Fibroblast of skin of abdomen (primary cell): ENCODE results near the gene EPHA7.

ENCODE experiments used
- DNase-seq: peaks from one replicate; pipeline ENCODE4 v3.0.0-alpha.2; 2013

Gene EPHA7

GRCh38 chr6:93242049-93242448, 177.3 kb downstream of the EPHA7 start:
- DNase-seq, result no peak

DNA sequence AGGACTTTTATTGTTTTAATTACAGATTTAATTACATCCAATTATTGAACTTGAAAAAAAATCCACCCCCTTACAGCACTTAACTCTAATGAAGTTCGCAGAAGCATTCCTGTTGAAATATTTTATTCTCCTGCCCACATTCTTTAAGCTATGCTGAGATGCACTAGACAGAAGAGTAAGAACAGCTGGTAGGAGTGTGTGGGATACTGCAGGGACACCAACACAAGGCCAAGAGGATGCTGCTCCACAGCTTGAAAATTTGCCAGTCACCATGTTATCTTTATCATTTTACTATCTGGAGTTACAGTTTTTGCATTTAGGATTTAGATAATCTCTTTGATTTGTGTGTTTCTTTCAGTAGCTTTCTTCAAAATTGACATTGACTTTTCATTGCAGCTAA, 180.7 kb downstream of the EPHA7 start:
- no peak for DNase-seq

DNA sequence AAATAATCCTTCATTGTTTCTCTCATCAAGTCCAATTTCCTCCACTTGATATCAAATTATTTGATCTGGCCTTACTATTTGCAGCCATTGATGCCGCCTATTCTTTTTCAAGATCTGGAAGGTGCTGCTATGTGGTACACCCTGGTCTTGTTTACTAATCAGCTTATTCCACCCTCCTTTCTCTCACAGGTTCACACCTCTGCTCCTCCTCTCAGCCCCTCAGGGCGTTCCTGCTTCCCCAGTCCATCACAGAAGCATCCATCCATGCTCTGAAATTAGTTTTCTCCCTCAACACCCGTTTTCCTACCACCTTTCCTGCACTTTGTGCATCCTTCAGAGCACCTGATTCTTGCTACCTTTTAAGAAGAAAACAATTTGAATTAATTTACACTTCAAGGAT, 183.6 kb downstream of the EPHA7 start:
- no peak for DNase-seq

DNA sequence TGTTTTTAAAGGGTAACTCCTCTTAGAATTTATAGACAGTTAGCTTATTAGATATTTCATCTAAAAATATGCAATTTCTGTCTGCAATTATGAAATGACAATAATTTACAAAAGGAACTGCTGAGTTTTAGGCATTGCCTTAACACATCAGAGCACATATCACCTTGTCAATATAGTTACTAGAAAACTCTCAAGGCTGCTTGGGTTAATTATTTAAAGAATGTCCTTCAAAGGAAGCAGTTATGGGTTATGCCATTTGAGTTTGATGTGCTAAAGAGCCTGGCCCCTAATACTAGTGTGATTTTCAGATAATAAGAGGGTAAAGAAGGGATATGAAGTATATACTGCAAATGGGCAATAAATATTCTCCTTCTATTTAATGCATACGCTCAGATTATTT, 192.5 kb downstream of the EPHA7 start:
- no peak for DNase-seq

DNA sequence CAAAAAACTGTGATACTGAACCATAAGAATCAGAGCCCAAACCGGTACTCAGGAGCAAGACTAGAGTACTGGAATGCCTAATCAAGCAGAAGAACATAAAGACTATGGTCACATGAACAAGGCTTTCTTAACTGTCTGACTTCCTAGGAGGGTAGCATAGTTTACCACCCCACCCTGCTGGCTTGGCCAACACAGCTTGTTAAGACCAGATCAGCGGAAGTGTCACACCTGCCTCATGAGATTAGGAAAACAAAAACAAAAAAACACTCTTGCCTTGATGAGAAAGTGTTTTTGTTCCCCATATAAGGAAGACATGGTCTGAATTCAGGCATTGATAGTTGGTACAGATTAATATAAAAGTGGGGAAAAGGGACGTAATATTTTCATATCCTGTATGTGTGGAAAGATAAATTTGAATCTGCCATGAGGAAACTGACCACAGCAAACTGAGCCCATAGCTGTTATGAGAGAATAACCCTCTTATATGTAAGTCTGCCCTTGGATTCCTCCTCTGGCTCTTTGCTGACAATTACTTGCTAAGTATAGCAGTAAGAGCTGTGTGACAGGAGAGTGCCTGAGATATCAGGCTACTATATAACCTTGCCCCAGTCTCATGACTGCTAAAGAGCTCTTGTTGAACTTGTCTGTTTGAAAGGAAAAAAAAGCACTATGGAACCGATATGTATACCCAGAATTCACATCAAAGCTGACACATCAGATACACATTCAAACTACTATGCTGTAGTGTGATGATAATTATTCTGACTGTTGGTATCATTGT, 197.1 kb downstream of the EPHA7 start:
- DNase-seq, result no peak

DNA sequence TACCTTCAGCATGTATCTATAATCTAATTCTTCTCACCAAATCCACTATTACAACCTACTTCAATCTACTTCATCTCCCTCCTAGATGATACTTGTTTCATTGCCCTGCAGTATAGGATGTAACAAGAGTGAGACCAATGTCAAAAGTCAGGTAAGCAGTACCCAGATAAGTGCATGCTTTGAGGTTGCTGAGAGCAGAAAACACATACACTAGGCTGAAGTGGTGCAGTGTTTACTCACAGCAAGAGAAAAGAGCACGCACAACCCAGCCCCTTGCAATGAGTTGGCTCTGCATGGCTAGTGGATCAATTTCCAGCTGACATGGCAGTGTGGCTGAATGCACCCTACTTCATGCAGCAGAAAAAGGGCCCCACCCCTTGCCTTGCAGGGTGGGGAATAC, 199.9 kb downstream of the EPHA7 start:
- no peak for DNase-seq

GRCh38 chr6:93218096-93218495, 201.3 kb downstream of the EPHA7 start:
- DNase-seq, result no peak

DNA sequence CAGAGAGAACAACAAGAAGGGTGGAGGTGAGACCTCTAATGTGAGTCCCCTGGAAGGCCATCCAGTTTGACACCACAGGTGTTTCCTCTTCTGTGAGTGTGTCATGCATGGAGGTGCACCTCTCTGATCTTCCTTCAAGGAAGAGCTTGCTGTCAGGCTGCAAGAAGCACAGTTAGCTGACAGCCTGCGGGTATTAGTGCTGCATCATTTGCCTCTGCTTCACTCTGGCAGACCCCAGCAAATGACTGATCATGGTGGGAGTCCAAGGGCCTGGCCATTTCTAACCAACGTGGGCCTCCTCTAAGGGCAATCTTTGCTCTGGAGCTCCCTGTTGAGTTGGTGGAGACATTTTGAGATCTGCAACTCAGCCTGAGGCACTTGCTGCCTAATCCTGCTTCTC, 206.3 kb downstream of the EPHA7 start:
- DNase-seq, result no peak

DNA sequence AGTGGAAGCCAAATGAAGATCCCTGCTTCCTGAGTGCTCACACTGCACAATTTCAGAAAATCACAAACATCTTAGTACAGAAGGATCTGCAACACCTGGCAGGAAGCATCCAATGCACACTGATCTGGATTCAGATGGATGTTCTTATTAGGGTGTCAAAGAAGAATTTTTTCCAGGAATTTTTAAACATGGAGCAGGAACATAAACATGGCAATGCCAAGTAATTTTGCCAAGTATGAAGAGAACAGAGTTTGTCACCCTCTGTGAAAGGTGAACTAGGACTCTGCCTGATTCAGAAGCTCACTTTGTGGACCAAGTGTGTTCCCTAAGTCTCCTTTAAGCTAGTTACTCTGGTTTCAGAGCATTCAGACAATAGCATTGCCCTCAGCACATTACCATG, 208.5 kb downstream of the EPHA7 start:
- no peak for DNase-seq

DNA sequence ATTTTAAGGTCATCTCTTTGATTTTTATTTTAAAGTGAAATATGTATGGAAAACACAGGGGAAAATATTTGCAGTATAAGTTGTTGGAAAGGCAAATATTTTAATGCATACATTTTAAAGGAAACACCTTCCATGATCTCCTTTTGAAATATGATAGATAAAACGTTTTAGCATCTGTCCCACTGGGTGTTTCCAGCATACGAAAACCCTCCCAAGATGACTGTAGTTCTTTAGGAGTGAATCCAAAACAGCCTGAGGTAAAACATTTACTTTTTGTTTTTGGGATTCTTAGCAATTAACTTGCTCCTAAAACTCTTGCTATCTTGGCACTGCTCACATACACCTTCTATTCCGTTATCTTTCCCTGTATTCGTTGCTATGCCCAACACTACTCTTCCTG, 210.0 kb downstream of the EPHA7 start:
- DNase-seq, result no peak

DNA sequence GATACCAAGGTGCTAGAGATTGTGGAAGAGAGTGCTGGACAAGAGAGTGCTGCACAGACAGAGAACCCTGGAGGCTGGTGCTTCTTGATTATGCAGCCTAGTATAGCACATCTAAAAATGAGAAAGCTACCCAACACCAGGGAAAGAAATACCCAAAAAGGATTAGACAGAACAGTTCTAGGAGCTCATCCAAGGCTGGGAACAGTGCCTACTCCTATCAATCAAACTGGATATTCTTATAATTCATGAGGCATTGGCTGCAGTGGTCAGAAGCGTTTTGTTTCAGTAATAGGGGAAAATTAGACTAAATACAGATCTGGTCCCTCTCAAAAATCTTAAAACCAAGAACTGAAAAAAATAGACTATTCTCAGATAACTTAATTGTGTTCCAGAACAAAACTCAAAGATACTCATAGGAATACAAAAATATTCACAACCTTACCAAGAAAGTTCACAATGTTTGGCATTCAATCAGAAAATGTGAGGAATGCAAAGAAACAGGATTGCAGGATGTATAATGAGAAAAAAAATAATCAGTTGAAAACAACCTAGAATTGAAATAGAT, 222.9 kb downstream of the EPHA7 start:
- DNase-seq, result no peak

DNA sequence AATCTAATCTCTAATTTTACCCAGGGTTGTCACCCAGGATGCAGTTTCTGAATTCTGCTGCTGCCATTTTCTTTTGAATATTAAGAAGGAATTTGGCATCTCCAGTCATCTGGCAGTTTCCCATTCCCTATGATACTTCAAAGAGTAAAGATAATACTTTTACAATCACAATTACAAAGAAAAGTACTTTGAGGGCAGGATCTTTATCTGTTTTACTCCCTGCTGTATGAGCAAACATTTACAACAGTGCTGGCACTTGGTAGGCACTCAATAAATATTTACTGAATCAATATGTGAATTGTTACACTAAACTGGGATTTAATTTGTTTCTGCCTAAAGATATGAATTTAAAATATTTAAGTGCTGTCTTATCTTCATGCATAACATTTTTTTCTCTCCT, 224.9 kb downstream of the EPHA7 start:
- DNase-seq, result no peak

DNA sequence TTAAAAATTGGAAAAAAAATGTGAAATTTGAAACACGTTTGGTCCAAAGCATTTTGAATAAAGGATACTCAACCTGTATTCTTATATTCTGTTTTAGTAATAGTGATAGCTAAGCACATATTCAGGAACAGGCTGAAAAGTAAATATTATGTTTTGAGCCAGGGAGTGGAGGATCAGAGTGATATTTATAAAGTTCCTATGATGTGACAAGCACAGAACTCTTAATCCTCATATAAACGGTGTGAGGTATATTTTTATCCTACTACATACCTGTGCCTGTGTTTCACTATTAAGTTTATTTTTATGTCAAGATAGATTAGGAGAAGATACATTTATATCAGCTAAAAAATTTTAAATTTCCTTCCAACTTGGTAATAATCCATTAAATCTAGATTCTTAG, 225.5 kb downstream of the EPHA7 start:
- no peak for DNase-seq
